ENCODE measurements around the gene LMX1A.

Gene LMX1A

DNA sequence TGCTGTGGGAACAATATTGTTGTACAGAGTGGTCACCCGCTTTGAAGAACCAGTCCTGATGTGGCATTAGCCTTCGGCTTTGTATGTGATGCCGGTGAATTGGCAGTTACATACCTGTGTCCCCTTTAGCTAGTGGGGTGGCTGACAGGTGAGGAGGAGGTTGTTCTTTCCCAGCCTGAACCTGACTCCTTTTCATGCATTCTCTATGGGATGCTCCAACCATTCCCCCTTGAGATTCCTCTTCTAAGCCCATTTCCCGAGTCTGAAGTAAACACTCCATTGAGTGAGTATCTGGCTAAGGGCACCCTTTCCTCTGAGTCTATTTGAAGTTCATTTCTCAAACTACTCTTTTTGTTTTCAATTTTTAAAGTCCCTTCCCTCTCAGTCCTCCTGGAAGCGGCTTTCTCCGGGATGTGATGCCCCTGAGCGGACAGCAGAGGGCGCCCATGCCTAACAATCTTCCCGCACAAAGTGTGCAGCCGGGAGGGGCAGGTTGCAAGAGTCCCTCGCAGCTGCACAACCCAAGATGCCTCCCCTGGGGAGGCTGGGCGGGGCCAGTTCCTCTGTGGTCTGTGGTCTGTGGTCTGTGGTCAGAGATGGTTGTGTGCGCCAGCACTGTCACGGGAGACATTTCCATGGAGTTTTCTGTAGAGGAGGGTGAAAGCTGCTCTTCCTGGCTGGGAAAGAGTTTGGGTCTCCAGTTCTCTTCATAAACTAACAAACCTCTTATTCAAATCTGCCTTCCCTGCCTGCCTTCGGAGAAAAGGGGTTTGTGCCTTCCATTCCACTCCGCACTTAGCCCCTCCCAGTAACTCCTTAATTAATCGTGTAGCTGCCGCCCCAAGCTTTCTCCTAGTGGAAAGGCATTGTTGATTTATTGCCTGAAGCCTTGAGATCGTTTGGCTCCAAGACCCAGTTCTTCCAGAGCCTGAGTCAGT, 36.4 kb upstream of the LMX1A start:
- TF ChIP-seq, protein P1, sequence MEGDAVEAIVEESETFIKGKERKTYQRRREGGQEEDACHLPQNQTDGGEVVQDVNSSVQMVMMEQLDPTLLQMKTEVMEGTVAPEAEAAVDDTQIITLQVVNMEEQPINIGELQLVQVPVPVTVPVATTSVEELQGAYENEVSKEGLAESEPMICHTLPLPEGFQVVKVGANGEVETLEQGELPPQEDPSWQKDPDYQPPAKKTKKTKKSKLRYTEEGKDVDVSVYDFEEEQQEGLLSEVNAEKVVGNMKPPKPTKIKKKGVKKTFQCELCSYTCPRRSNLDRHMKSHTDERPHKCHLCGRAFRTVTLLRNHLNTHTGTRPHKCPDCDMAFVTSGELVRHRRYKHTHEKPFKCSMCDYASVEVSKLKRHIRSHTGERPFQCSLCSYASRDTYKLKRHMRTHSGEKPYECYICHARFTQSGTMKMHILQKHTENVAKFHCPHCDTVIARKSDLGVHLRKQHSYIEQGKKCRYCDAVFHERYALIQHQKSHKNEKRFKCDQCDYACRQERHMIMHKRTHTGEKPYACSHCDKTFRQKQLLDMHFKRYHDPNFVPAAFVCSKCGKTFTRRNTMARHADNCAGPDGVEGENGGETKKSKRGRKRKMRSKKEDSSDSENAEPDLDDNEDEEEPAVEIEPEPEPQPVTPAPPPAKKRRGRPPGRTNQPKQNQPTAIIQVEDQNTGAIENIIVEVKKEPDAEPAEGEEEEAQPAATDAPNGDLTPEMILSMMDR (IDR thresholded peaks at IDR 0.05; ENCODE audit: insufficient read depth, low read depth, low read length, missing control alignments): peak; percentile 95
- peak; percentile 66 for DNase-seq (ENCODE audit: low read depth)
- H3K4me3 ChIP-seq (ENCODE audit: low read length): no peak overlapping the region

DNA sequence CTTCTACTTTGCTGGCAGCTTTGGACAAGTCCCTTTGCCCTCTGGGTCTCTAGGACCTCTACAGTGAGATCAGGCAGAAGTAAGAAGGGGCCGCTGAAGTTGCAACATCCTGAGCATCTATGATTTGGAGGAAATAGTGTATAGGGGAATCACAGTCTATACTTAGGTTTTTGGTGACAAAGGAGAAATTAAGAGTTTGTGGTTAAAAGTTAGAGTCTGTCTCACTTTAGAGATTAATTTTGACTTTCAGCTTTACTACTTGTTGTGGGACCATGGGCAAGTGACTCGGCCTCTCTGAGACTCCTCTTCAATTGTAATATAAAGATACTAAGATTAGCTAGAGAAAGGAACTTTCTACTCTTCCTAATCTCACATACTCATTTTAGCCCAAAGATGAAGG, 33.1 kb upstream of the LMX1A start:
- TF ChIP-seq, protein P1 (IDR thresholded peaks at IDR 0.05; ENCODE audit: insufficient read depth, low read depth, low read length, missing control alignments): no peak

DNA sequence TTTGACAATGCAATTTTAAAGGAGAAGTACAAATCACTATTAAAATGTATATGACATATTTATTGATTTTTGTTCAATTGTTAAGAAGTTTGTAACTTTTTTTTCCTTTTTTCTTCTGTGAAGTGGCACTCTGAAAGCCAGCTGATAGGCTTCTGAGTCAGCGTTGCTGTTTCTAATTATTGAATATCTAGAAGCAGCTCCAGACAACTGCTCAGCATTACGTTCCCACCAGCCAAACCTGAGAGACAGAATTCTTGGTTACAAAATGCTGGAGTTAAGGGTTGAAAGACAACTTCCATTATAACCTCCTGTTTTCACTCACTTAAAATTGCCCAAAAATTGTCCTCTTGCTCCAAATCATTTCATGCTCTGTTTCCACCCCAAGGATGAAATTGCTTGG, 31.4 kb upstream of the LMX1A start:
- TF ChIP-seq, protein P1 (IDR thresholded peaks at IDR 0.05; ENCODE audit: insufficient read depth, low read depth, low read length, missing control alignments): no peak
- H3K4me3 ChIP-seq (ENCODE audit: low read length): no peak overlapping the region
- DNase-seq (ENCODE audit: low read depth): no peak

More for the DNA sequence above, 33.1 kb upstream of the LMX1A start:
- DNase-seq (ENCODE audit: low read depth): no peak
- H3K4me3 ChIP-seq (ENCODE audit: low read length): no peak overlapping the region

DNA sequence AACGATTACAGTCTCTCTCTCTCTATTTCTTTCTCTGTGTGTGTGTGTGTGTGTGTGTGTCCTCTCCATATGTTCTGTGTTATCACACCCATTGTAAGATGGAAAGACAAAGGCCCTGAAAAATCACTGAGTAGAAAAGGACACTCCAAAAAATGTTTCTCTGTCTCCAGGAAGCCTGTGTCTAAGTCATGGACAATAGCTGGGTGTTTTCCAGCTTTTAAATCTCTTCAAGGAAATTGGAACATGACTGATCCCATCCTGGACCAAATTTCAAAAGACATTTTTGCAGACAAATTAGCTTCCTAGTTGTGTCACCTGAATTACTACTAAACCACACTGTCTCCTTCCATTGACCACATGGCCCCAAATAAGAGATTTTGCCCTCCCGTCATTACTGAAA, 31.0 kb upstream of the LMX1A start:
- DNase-seq (ENCODE audit: low read depth): no peak
- no peak overlapping the region for H3K4me3 ChIP-seq (ENCODE audit: low read length)
- TF ChIP-seq, protein P1 (IDR thresholded peaks at IDR 0.05; ENCODE audit: insufficient read depth, low read depth, low read length, missing control alignments): no peak

DNA sequence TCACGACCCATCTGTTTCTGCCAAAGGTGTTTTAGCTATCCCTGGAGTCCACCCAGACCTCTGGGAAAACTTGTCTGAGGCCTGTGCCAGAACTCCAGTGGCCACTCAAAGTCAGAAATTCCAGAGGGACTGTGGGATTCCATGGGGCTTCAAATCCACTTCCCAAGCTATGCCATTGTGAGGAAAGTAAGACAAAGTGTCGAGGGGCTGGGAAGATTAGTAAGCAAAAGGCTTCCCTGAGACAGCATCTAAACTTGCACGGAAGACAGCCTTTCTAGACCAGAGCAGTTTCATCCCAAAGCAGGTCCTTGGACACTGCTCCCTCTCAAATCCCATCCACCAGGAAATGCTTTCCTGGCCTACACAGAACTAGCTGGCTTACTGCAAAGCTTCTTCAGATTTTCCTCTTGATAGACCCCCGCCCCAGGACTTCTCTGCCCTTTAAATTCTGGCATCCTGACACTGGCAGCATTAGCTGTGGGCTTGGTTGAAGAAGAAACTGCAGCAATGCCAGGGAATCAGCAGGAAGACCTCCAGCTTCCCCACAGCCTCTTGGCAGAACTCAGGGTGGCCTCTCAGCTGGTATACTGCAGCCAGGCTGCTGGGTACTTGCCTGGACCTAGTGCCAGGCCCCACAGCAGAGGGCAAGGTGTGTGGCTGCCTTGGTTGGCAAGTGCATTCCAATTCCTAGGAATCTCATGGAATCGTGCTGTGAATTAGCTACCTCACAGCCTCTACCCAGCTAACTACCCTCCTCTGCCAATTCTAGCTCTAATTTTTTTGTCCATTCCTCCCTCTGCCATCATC, 27.3 kb upstream of the LMX1A start:
- H3K4me3 ChIP-seq (ENCODE audit: low read length): no peak overlapping the region
- TF ChIP-seq, protein P1 (IDR thresholded peaks at IDR 0.05; ENCODE audit: insufficient read depth, low read depth, low read length, missing control alignments): no peak
- no peak for DNase-seq (ENCODE audit: low read depth)

DNA sequence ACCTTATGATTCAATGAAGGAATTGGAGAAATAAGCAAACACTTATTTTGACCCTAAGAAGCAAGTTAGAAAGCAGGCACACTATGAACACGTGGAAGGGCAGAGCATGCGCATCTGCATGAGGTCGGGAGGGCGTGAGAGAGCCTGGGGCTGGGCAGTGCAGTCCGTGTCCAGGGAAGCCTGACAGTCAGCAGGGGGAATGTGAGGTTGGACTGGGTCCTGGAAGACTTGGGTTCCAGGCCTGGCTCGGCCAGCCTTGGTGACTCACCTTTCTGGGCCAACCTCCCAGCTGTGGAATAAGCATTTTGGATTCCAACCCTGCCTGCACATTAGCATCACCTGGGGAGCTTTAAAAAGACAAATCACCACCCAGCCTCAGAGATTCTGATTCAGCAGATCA, 26.6 kb upstream of the LMX1A start:
- TF ChIP-seq, protein P1 (IDR thresholded peaks at IDR 0.05; ENCODE audit: insufficient read depth, low read depth, low read length, missing control alignments): no peak
- no peak overlapping the region for H3K4me3 ChIP-seq (ENCODE audit: low read length)
- no peak for DNase-seq (ENCODE audit: low read depth)
